Right renal cortex interstitium (tissue), 3 donors: Measurements from ENCODE around the gene RAP1A. TPM values are rescaled to one million over a fixed set of nuclear protein-coding genes. Genes with fewer than 3 reads are reported as not detected.
"Not testable (repeated sequence)": the region's sequence is repeated elsewhere in the genome, so short reads cannot be mapped to it uniquely, and the experiment has no call there.

Experiments
- DNase-seq, 3 donors: peaks; one replicate each; pipeline ENCODE4 v3.0.0-alpha.2; 2013; ENCODE audit warnings: low read depth in 3 of 3, low spot score in 2 of 3
- polyA plus RNA-seq, 3 donors: library from polyadenylated mRNA; unstranded; fragments of 120-200 nt; gene quantifications; one replicate each; pipeline ENCODE4 v1.2.1, GENCODE V29; 2013; ENCODE audit not compliant: insufficient read length in 3 of 3

Gene RAP1A
- polyA plus RNA-seq, 3 donors = 85.1 to 88.5 (median 85.6) TPM

DNA sequence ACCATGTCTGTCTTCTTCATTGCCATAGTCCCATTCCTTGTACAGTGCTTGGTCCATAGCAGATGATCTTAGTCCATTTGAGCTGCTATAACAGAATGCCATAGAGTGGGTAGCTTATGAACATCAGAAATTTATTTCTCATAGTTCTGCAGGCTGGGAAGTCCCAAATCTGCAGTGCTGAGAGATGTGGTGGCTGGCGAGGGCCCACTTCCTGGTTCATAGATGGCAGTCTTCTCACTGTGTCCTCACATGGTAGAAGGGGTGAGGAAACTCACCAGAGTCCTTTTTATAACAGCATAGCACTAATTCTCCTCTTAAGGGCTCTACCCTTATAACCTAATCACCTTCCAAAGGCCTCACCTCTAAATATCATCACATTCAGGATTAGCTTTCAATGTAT lies 23.1 kb upstream of the RAP1A start:
- no peak for DNase-seq

DNA sequence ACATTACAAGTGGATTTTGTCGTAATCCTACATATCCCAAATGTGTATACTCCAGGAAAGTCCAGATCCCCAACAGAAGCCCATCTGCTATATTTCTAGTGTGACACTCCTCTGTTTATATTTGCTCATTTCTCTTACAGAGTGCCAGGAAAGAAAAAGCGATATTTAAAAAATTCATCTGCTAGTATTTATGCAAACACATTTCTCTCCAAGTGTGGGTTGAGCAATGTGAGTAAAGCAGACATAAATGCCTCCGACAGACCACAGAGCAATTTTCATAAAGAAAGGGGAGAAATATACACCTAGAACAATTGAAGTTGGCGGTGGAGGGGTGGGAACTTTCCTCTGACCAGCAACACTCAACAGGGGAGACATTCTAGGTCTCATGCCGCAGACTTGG lies 22.2 kb upstream of the RAP1A start:
- no peak for DNase-seq

DNA sequence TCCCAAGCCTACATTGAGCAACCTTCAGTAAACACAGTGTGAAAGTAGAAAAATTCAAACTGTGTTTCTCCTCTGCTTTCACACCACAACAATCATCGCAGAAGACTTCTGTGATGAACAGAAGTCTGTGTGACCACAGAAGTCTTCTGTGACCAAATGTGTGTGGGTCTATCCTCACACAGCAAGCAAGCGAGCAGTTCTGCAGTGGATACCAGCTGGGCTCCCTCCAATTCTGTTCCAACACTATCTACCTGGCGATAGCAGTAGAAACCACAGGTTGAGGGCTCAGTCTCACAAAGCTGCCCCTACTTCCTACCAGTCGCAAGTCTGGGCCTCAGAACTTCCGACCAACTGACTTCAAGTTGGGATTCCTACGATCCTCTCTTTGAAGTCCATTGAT lies 21.0 kb upstream of the RAP1A start:
- no peak for DNase-seq

DNA sequence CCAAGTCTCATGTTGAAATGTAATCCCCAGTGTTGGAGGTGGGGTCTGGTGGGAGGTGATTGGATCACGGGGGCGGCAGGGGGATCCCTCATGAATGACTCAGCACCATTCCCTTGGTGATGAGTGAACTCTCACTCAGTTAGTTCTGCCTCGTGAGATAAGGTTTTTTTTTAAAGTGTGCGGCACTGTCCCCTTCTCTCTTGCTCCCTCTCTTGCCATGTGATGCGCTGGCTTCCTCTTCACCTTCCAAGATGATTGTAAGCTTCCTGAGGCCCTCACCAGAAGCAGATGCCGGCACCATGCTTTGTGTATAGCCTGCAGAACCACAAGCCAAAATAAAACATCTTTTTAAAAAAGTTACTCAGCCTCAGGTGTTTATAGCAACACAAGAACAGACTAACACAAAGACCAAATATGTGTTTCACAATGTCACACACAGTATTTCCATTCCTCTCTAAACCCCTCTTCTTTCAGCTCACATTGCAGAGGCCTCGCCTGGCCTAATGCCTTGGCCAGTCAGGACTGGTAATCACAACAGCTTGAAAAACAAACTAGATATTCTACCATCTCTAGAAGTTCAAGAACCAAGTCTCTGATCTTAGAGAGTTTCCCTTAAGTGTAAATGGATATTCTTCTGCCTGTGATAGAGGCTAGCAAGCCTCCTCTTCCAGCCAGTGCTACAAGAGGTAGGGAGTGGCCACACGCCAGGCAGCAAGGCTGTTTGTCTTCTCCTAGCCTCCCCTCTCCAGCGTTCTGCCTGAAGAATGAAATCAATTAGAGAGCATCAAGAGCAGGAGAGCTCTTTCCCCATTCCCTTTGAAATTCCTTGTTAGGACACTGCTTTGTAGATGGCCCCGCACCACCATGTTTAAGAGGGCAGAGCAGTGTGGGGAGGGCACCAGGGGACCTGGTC lies 19.6 kb upstream of the RAP1A start:
- no peak for DNase-seq

DNA sequence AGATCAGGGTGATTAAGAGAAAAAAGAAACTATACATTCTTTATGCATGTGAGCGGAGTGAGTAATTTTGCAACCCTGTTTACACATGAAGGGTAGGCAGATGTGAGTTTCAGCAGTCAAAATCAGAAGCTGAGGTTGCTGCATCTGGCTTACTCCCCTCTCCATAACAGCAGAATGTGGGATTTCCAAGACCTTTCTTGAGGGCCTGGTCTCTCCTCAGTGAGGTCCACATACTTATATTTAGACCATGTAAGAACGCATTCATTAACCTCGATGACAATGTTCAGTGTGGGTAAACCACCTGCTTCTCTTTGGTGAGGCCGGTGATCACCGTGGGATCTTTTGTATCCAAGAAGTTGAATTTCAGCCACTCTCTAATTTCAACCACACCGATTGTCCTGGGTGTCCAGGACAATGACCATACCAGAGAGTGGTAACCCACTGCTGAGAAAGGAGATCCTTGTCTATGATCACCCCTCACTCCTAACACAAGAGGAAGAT lies 18.7 kb upstream of the RAP1A start:
- DNase-seq = no peak

DNA sequence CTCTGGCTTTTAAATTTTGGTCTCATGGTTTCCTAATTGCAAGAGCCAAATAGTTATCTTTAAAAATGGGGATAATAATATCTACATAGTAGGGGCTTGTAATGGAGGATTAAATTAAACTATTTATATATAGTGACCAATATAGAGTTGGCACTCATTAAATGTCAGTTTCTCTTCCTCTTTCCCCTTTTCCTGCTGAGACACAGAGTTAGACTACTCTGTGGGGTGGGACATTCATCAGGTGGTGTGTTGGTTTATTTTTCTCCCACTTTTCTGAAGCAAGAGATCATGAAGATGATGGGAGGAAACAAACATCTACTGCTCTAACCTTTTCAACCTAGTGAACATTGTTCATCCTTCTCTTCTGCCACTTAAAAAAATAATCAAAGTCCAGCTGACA lies 17.3 kb upstream of the RAP1A start:
- DNase-seq = no peak

DNA sequence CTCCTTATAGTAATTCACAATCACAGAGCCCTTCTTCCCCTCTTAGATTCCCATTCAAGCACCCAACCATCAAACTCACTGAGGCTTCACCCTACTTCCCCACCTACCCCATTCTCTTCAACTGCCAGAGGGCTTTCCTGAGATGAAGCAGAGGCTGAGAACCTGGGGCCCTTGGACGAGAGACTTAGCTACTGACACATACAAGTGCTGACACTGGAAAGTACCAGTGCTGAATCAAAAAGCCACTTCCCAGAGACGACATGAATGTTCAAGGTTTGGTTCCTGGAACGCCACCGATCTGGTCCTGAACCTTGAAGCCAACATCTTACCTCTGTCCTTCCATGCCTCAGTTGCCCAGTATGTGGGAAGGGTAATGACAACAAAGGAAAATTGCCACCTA lies 16.6 kb upstream of the RAP1A start:
- DNase-seq = no peak

DNA sequence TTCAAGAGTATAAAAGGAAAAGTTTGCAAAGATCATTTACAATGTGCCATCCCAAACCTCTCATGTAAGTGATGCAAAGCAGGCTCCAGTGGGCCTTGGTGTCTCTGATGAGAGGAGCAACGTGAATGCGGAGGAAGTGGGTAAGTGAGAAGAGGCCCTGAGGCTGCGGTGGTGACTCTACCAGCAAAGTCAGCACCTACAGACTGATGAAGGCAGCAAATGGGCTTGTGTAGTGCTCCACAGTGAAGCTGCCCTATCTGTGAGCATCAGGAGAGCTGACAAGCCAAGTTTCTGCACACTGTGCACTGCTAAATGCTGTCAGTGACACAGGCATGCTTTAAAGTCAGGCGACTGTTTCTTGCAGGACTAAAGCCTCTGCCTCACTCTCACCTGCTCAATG lies 15.6 kb upstream of the RAP1A start:
- DNase-seq = no peak

DNA sequence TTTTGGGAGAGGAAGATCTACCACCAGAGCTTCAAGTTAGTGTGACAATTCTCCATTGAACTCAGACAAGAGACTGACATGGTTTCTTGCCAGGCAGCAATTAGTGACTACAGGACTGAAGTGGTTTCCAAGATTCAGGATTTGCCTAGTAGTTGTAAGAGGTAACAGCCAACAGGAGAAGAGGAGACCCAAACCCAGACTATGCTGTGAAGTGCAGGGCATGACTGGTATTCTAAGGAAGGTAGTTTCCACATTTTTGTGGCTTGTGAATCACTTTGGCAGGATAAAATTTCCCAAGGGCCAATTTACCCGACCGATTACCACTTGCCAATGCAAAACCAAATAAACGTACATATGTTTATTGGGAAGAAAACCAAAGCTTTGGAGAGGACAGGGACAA lies 14.7 kb upstream of the RAP1A start:
- DNase-seq = no peak

DNA sequence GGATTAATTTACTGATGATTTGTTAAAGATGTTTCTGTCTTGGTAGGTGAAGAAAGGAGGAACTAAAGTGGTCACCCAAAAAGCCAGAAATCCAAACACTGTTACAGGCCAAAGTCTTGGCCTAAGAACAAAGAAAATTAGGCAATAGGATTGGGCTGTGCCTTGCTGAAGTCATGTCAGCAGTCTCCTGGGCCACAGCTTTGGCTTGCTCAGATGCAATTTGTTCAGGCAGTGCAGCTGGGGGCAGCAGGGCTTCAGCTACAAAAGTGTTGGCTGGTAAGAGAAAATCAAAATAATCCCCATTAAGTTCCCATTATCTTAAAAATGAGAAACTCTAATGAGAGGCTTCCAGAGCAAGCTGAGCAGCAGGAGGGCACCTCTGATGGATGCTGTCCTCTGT lies 14.0 kb upstream of the RAP1A start:
- no peak for DNase-seq

DNA sequence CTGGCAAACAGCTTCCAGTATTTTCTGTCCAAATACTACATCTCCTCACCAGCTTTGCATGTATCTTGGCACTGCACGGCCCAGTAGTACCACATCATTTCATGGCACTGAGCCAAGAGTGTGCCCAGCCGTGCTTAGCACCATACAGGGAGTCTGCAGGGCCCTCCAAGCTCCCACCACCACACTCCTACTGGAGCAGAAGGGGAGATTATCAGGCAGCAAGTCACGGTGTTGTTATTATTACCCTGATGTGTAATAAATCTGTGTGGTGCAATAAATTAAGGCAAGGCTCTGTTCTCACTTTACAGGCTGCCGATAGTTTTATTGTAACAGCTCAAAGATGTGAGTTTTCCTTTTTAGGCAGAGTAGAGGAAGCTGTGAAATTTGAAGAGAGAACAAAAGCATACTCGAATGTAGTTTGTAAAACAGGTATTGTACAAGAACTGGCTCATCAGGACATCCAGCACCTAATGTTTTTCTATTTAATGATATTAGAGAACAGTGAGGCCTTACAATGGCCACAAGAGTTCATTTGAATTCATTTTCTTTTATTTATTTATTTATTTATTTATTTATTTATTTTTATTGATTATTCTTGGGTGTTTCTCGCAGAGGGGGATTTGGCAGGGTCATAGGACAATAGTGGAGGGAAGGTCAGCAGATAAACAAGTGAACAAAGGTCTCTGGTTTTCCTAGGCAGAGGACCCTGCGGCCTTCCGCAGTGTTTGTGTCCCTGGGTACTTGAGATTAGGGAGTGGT lies 13.0 kb upstream of the RAP1A start:
- DNase-seq = not testable (repeated sequence)

DNA sequence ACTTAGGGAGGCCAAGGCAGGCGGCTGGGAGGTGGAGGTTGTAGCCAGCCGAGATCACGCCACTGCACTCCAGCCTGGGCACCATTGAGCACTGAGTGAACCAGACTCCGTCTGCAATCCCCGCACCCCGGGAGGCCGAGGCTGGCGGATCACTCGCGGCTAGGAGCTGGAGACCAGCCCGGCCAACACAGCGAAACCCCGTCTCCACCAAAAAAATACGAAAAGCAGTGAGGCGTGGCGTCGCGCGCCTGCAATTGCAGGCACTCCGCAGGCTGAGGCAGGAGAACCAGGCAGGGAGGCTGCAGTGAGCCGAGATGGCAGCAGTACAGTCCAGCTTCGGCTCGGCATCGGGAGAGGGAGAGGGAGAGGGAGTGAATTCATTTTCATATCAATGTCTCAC lies 11.1 kb upstream of the RAP1A start:
- not testable (repeated sequence) for DNase-seq

DNA sequence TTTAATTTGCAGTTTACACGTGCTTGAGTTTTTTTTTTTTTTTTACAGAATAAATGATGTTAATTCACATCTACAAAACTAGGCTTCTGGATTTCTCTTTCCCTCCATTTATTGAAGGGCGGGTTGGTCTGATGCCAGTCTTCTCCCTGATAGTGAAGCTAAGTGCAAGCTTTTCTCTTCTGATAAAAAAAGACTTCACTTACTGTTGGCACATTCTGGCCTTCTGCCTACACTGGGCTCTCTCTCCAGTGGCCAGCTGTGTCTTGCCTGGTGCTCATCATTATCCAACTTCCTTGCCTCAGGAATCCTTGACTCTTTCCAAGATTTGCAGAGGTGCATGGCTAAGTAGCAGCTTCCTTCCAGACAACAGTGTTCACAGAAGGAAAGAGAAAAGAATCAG lies 7.6 kb upstream of the RAP1A start:
- DNase-seq = no peak

DNA sequence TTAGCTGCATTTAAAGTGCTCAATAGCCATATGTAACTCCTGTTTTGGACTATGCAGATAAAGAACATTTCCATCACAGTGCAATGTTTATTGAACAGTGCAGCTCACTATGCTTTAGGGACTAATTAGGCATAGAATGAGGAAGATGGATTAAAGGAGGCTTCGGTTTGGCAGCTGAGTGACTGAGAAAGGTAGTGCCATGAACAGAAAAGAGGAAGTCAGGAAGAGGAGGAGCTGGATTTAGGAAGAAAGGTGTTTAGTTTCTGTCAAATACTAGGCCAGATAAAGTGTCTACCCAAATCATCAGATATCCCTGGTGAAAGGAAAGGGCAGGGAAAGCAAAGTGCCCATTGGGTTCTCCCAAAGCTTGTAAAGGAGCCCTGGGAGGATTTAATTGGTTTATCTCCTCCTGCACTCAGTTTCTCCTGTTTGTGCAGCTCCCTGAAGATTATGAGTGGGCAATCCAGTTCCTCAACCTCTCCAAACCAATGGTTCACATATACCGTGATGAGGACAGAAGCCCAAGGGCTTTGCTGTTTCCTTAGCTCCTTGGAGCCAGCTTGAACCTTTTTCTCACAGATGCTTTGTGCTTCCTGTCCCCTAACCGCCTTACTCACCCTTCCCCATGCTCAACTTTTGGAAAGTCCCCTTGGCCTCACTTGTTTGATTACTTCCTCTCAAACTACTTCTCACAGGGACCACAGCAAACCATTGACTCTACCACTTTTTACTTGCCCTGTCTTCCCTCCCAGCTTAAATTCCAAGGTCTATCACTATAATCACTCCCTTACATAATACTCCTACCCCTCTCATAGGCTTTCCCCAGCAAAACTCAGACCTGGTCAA lies 3.5 kb upstream of the RAP1A start:
- DNase-seq = no peak

DNA sequence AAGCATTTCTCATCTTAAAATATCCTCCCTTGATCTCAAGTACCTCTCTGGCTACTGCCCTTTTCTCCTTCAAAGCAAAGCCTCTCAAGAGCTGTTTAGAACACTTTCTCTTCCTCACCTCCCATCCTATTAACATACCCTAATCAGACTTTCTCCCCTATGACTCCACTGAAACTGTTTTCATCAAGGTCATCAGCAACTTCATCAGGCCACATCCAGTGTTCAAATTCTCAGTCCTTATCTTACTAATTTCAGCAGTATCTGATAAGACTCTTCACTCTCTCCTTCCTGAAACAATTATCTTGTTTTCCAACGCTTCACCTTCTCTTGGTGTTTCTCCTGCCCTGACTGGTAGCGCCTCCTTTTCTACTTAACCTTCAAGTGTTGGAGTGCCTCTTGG lies 1.5 kb upstream of the RAP1A start:
- no peak for DNase-seq

DNA sequence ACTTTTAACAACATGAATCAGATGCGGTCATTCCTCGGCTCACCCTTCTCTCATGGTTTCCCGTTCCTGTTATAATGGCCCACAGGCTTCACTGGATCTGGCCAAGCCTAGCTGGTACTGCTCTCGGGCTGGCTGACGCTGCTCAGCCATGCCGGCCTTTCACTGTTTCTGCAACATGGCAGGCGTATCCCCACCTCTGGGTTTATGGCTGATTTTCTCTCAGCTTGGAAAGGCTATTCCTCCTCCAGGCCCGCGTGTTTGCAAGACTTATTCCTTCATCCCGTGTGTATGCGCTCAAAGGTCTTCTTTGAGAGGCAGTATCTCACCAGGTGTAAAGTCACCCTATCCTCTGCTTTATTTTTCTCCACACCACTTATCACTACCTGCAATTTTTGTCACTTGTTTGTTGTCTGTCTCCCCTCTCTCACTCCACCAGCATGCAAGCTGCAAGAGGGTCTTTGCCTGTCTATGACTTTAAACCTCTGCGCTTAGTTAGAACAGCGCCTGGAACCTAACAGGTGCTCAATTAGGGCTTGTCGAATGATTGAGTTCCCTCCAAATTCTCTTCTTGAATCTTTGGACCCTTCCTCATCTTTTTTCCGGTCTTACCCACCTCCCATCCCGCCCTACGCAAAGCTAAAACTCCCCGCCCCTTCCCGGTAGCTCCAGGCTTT lies 491 bp upstream of the RAP1A start:
- no peak for DNase-seq

DNA sequence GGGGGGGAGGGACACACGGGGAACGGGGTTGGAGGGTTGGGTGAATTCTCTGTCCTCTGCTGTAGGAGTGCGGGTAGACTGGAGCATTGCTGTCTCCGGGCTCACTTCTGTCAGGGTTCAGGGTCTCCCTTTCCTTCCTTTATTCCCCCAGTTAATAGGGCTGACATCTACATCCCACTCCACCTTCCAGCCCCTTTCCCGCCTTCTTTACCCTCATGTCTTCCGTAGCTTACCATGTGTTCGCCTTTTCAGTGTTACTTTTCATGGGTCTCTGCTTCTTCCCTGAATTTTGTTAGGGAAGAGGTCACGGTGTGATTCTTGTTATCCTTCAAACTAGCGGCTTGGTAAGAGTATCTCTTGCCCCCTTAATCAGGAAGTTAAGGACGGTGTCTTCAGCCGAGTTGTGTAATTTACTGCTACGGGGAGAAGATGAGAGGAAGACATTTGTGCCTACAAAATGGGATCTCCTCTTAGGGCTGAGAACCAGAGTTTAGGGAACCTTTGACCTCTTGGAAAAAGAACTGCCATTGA lies 917 bp downstream of the RAP1A start:
- DNase-seq = peak in 1 of 3 donors; percentile 23

DNA sequence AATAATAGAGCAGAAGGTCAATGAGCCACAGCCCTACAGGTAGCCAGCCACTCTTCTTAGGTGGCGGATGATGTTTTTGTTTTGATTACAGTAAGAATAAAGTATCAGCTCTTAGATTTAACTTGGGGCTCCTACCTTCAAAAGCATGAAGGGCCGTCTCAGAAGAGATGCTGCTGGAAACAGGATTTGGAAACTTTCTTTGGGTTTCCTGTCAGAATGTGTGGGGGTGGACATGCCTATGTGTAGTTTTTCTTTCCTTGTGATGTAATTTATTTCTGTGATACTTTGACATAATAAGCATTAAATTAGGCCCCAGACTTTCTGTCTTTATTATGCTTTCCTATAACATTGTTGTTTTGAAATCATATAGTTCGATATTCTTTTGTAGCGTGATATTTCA lies 1.5 kb downstream of the RAP1A start:
- DNase-seq = no peak

DNA sequence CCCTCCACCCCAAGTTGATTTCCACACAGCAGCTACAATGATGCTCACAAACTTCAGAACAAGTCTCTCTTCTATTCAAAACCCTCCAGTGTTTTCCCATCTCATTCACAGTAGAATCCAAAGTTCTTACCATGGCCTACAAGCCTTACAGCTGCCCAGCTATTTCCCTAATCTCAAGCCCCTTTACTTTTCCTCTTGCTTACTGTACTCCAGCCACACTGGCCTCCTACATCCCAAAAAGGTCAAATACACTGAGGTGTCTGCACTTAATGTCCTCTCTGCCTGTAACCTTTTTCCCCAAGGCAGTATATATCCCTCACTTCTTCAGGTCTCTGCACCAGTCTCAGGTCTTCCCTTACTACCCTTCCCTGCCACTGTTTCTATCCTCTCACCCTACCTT lies 2.6 kb downstream of the RAP1A start:
- no peak for DNase-seq

DNA sequence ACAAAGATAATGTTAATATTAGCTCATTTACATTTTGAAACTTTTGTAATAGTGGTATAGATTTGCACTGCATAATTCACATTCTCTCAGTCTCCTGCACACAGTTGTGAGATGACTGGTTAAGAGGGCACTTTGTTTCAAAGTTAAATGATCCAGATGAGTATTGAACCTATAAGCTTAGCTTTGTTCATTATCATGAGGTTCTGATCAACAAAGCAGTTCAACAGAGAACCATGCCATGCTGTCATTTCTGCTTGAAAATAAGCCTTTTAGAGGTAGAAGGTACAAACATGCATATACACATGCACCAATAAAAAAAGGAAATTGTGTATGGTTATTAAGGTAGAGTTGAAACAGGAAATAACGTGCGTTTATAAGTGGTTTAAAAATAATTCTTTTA lies 4.8 kb downstream of the RAP1A start:
- DNase-seq = no peak
